MCF 10A (cell line): ENCODE data around the gene TMEM163. TPM values are rescaled to one million over a fixed set of nuclear protein-coding genes. Genes with fewer than 3 reads are reported as not detected.
"Not testable (repeated sequence)": the region's sequence is repeated elsewhere in the genome, so short reads cannot be mapped to it uniquely, and the experiment has no call there.

Experiments used
- BruUV-seq: library from RNA; stranded (reverse); fragments of 400-500 nt; replicated peaks from 2 replicates; lab custom pipeline; 2021; lab: Mats Ljungman, UMichigan
- CTCF ChIA-PET: fragments of 300-600 bp; sonication (Branson Sonifier 250); formaldehyde crosslinking; extraction: SDS; loops from one replicate; lab custom pipeline; 2021; ENCODE audit warnings: antibody characterized with exemption, inconsistent platforms; lab: Yijun Ruan, JAX
- POLR2A ChIA-PET: fragments of 300-600, 350-650 bp; sonication (Branson Sonifier 250); formaldehyde crosslinking; extraction: SDS; loops from one replicate; lab custom pipeline; 2020; ENCODE audit warnings: antibody characterized with exemption, inconsistent platforms; lab: Yijun Ruan, JAX
- DNase-seq: peaks from one replicate; pipeline ENCODE4 v3.0.0-alpha.2; 2018; ENCODE audit not compliant: unreplicated experiment
- H3K27ac Mint-ChIP-seq: one replicate; pipeline ENCODE4 v1.8.0; 2022; ENCODE audit warnings: mild to moderate bottlenecking, low read depth, mixed read lengths; ENCODE audit not compliant: unreplicated experiment
- H3K27me3 Mint-ChIP-seq: one replicate; pipeline ENCODE4 v1.8.0; 2022; ENCODE audit warnings: mixed read lengths; ENCODE audit not compliant: insufficient read depth, unreplicated experiment
- H3K36me3 Mint-ChIP-seq: one replicate; pipeline ENCODE4 v1.8.0; 2022; ENCODE audit warnings: mild to moderate bottlenecking, moderate library complexity, mixed read lengths; ENCODE audit not compliant: insufficient read depth, unreplicated experiment
- H3K4me1 Mint-ChIP-seq: one replicate; pipeline ENCODE4 v1.8.0; 2022; ENCODE audit warnings: mixed read lengths; ENCODE audit not compliant: insufficient read depth, unreplicated experiment
- H3K4me3 Mint-ChIP-seq: one replicate; pipeline ENCODE4 v1.8.0; 2022; ENCODE audit warnings: mild to moderate bottlenecking, moderate library complexity, mixed read lengths; ENCODE audit not compliant: unreplicated experiment
- H3K9me3 Mint-ChIP-seq: one replicate; pipeline ENCODE4 v1.8.0; 2022; ENCODE audit warnings: mixed read lengths; ENCODE audit not compliant: unreplicated experiment
- intact Hi-C: fragments of 100-400 bp; cut with micrococcal nuclease; formaldehyde crosslinking; loops from 2 replicates; pipeline ENCODE4 v1.14.1; 2022
- total RNA-seq: library from RNA; stranded (reverse); gene quantifications from 2 replicates; pipeline ENCODE4 v1.2.3, GENCODE V29; 2022
- TF ChIP-seq, protein P1 (sequence below): fragments of 200-600 bp; IDR thresholded peaks from one replicate; pipeline ENCODE4 v1.8.0; 2022; ENCODE audit warnings: antibody characterized with exemption, mild to moderate bottlenecking; ENCODE audit not compliant: unreplicated experiment

Gene TMEM163
- total RNA-seq, 1 experiment from 2014 or later: not detected

- BruUV-seq: no TSS peak
- intact Hi-C loops: loop anchor here (10.0 kb wide), 1 partner anchor 167 kb away; no protein-coding TSS in a partner anchor
- ChIA-PET CTCF (no interaction called here), POLR2A (no interaction called here)
- TF ChIP-seq, protein P1, sequence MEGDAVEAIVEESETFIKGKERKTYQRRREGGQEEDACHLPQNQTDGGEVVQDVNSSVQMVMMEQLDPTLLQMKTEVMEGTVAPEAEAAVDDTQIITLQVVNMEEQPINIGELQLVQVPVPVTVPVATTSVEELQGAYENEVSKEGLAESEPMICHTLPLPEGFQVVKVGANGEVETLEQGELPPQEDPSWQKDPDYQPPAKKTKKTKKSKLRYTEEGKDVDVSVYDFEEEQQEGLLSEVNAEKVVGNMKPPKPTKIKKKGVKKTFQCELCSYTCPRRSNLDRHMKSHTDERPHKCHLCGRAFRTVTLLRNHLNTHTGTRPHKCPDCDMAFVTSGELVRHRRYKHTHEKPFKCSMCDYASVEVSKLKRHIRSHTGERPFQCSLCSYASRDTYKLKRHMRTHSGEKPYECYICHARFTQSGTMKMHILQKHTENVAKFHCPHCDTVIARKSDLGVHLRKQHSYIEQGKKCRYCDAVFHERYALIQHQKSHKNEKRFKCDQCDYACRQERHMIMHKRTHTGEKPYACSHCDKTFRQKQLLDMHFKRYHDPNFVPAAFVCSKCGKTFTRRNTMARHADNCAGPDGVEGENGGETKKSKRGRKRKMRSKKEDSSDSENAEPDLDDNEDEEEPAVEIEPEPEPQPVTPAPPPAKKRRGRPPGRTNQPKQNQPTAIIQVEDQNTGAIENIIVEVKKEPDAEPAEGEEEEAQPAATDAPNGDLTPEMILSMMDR: no peak
- Mint-ChIP-seq H3K4me1 (no peaks in the 10 kb centered on the region), H3K9me3 (peaks cover 6% of the 10 kb centered on the region), H3K27ac (no peak overlapping the region), H3K36me3 (no peaks in the 10 kb centered on the region), H3K4me3 (no peak overlapping the region), H3K27me3 (no peaks in the 10 kb centered on the region)
- DNase-seq: peak; percentile 31
Observed at GRCh38 chr2:134727385-134727784, 8.6 kb upstream of the TMEM163 start.

DNA sequence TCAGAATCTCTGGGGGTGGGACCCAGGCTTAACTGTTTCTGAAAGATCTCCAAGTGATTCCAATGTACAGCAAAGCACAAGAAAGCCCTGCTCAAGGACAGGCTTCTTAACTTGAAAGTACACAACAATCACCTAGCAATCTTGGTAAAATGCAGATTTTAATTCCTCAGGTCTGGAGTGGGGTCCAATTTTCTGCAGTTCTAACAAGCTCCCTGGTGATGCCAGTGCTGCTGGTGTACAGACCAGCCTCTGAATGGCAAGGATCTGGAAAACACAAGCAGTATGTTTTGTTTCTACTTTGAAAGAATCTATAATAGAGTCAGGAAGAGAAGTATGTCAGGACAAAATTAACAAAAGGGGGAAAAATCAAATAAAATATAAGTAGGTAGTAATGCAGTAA, 7.8 kb upstream of the TMEM163 start:
- ChIA-PET POLR2A (no interaction called here), CTCF (no interaction called here)
- BruUV-seq: no TSS peak
- H3K4me1 Mint-ChIP-seq: no peaks in the 10 kb centered on the region
- intact Hi-C loops: loop anchor here (10.0 kb wide), 1 partner anchor 168 kb away; no protein-coding TSS in a partner anchor
- no peak for DNase-seq
- peaks cover 5% of the 10 kb centered on the region for H3K27me3 Mint-ChIP-seq
- TF ChIP-seq, protein P1: no peak
- H3K4me3 Mint-ChIP-seq: no peak overlapping the region
- H3K36me3 Mint-ChIP-seq: no peaks in the 10 kb centered on the region
- H3K27ac Mint-ChIP-seq: no peak overlapping the region
- peaks cover 6% of the 10 kb centered on the region for H3K9me3 Mint-ChIP-seq

GRCh38 chr2:134725876-134726275, 7.1 kb upstream of the TMEM163 start:
- H3K27me3 Mint-ChIP-seq: peaks cover 12% of the 10 kb centered on the region
- H3K9me3 Mint-ChIP-seq: peaks cover 6% of the 10 kb centered on the region
- H3K4me3 Mint-ChIP-seq: no peak overlapping the region
- no peak for DNase-seq
- TF ChIP-seq, protein P1: no peak
- no peak overlapping the region for H3K27ac Mint-ChIP-seq
- ChIA-PET POLR2A (no interaction called here), CTCF (interaction anchor here (0.6 kb wide), 1 partner anchor 614 kb away, joined by 5 read pairs; no protein-coding TSS in a partner anchor)
- BruUV-seq: no TSS peak
- H3K4me1 Mint-ChIP-seq: no peaks in the 10 kb centered on the region
- no peaks in the 10 kb centered on the region for H3K36me3 Mint-ChIP-seq
- intact Hi-C loops: loop anchor here (10.0 kb wide), 1 partner anchor 169 kb away; no protein-coding TSS in a partner anchor

DNA sequence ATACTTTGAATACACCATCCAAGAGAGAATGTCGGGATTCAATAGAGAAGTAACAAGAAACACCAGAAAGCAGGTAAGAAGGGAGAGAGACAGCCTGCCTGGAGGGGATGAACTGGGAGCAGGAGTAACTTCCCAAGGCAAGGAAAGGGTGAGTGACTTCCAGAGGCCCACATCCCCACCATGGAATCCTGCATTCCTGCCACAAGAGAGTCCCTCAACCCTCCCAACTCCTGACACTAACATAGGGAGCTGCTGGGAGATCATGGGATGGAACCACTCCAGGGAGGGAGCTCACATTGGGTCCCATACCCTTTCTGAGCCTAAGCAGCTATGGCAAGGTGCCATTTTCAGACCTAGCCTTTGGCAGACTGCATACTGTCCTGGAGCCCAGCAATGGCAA, 5.5 kb upstream of the TMEM163 start:
- ChIA-PET POLR2A (interaction anchor here (1.8 kb wide), 1 partner anchor 9 kb away, joined by 6 read pairs; no protein-coding TSS in a partner anchor), CTCF (interaction anchor here (1.0 kb wide), 1 partner anchor 59 kb away, joined by 5 read pairs; no protein-coding TSS in a partner anchor)
- intact Hi-C loops: loop anchor here (10.0 kb wide), 1 partner anchor 170 kb away; no protein-coding TSS in a partner anchor
- H3K9me3 Mint-ChIP-seq: no peaks in the 10 kb centered on the region
- no peaks in the 10 kb centered on the region for H3K36me3 Mint-ChIP-seq
- peaks cover 28% of the 10 kb centered on the region for H3K27me3 Mint-ChIP-seq
- H3K4me1 Mint-ChIP-seq: no peaks in the 10 kb centered on the region
- DNase-seq: no peak
- no peak overlapping the region for H3K4me3 Mint-ChIP-seq
- no peak overlapping the region for H3K27ac Mint-ChIP-seq
- TF ChIP-seq, protein P1: no peak
- no TSS peak for BruUV-seq

GRCh38 chr2:134723742-134724141, 4.9 kb upstream of the TMEM163 start:
- not testable (repeated sequence) for H3K36me3 Mint-ChIP-seq, H3K27ac Mint-ChIP-seq, H3K4me1 Mint-ChIP-seq, H3K4me3 Mint-ChIP-seq, DNase-seq, BruUV-seq, H3K9me3 Mint-ChIP-seq
- POLR2A ChIA-PET: interaction anchor here (1.8 kb wide), 1 partner anchor 8 kb away, joined by 6 read pairs; no protein-coding TSS in a partner anchor
- intact Hi-C loops: loop anchor here (10.0 kb wide), 1 partner anchor 171 kb away; no protein-coding TSS in a partner anchor
- H3K27me3 Mint-ChIP-seq: peaks cover 31% of the 10 kb centered on the region
- CTCF ChIA-PET: interaction anchor here (1.0 kb wide), 1 partner anchor 58 kb away, joined by 5 read pairs; no protein-coding TSS in a partner anchor
